SK-N-SH treated with all-trans-retinoic acid at 6 μM for 48 hours (cell line): ENCODE measurements around the gene TOR2A.

Source experiments
- ATAC-seq: fragments of 200-7000 bp; cut with Tn5 transposase; 3 replicates; pipeline ENCODE4 v1.9.1; 2020; ENCODE audit warnings: mild to moderate bottlenecking, moderate library complexity
- ARNTL ChIP-seq: fragments of 450-650 bp; formaldehyde crosslinking; IDR thresholded peaks from 2 replicates; pipeline ENCODE4 v1.5.0; 2020; ENCODE audit warnings: low read depth, mild to moderate bottlenecking, moderate library complexity, borderline replicate concordance
- CSDC2 ChIP-seq: fragments of 250-450 bp; sonication (Bioruptor Pico); IDR thresholded peaks from 2 replicates; pipeline ENCODE4 v1.5.0; 2020; ENCODE audit warnings: mild to moderate bottlenecking, moderate library complexity
- ESRRG ChIP-seq: fragments of 250-450 bp; sonication (Bioruptor Pico); IDR thresholded peaks from 2 replicates; pipeline ENCODE4 v1.6.1; 2021; ENCODE audit warnings: mild to moderate bottlenecking
- GLIS3 ChIP-seq: fragments of 250-450 bp; sonication (Bioruptor Pico); IDR thresholded peaks from 2 replicates; pipeline ENCODE4 v1.5.0; 2020; ENCODE audit warnings: mild to moderate bottlenecking, moderate library complexity
- ISL1 ChIP-seq: fragments of 250-450 bp; sonication (Bioruptor Pico); IDR thresholded peaks from 2 replicates; pipeline ENCODE4 v2.1.2; 2022; ENCODE audit warnings: mild to moderate bottlenecking, moderate library complexity
- OSR1 ChIP-seq: fragments of 250-450 bp; sonication (Bioruptor Pico); IDR thresholded peaks from 2 replicates; pipeline ENCODE4 v1.8.0; 2022; ENCODE audit warnings: moderate library complexity, mild to moderate bottlenecking, inconsistent platforms
- PPARA ChIP-seq: fragments of 250-450 bp; sonication (Bioruptor Pico); IDR thresholded peaks from 2 replicates; pipeline ENCODE4 v1.5.0; 2020; ENCODE audit warnings: mild to moderate bottlenecking, borderline replicate concordance
- RARB ChIP-seq: fragments of 250-450 bp; sonication (Bioruptor Pico); IDR thresholded peaks from 2 replicates; pipeline ENCODE4 v1.8.0; 2021; ENCODE audit warnings: mild to moderate bottlenecking, moderate library complexity
- SNAI2 ChIP-seq: fragments of 250-450 bp; sonication (Bioruptor Pico); IDR thresholded peaks from 2 replicates; pipeline ENCODE4 v1.5.0; 2020; ENCODE audit warnings: mild to moderate bottlenecking, moderate library complexity
- TCF4 ChIP-seq: fragments of 250-450 bp; sonication (Bioruptor Pico); IDR thresholded peaks from 2 replicates; pipeline ENCODE4 v1.8.0; 2021; ENCODE audit warnings: mild to moderate bottlenecking, moderate library complexity, borderline replicate concordance
- TOX ChIP-seq: fragments of 250-450 bp; sonication (Bioruptor Pico); IDR thresholded peaks from 2 replicates; pipeline ENCODE4 v1.8.0; 2021; ENCODE audit warnings: mild to moderate bottlenecking, moderate library complexity, borderline replicate concordance
- ZC3H10 ChIP-seq: fragments of 250-450 bp; sonication (Bioruptor Pico); IDR thresholded peaks from 2 replicates; pipeline ENCODE4 v1.5.1; 2021; ENCODE audit warnings: mild to moderate bottlenecking, moderate library complexity
- ZFP3 ChIP-seq: fragments of 250-450 bp; sonication (Bioruptor Pico); IDR thresholded peaks from 2 replicates; pipeline ENCODE4 v1.5.0; 2020; ENCODE audit warnings: mild to moderate bottlenecking, moderate library complexity
- ZFP30 ChIP-seq: fragments of 450-650 bp; formaldehyde crosslinking; IDR thresholded peaks from 2 replicates; pipeline ENCODE4 v1.5.0; 2022; ENCODE audit warnings: mild to moderate bottlenecking, moderate library complexity
- ZNF565 ChIP-seq: fragments of 450-650 bp; formaldehyde crosslinking; conservative IDR thresholded peaks from 2 replicates; pipeline ENCODE4 v1.5.0; 2020; ENCODE audit warnings: low read depth, mild to moderate bottlenecking, moderate library complexity
- ZNF70 ChIP-seq: fragments of 450-650 bp; formaldehyde crosslinking; IDR thresholded peaks from 2 replicates; pipeline ENCODE4 v1.5.0; 2020; ENCODE audit warnings: mild to moderate bottlenecking, moderate library complexity
- ZNF8 ChIP-seq: fragments of 450-650 bp; formaldehyde crosslinking; IDR thresholded peaks from 2 replicates; pipeline ENCODE4 v1.5.0; 2020; ENCODE audit warnings: mild to moderate bottlenecking, moderate library complexity
- TF ChIP-seq, protein P1 (sequence below): fragments of 250-450 bp; sonication (Bioruptor Pico); IDR thresholded peaks from 2 replicates; pipeline ENCODE4 v1.5.1; 2020; ENCODE audit warnings: low read depth, mild to moderate bottlenecking, moderate library complexity
- TF ChIP-seq, protein P2 (sequence below): fragments of 250-450 bp; sonication (Bioruptor Pico); IDR thresholded peaks from 2 replicates; pipeline ENCODE4 v1.5.0; 2020; ENCODE audit warnings: mild to moderate bottlenecking, moderate library complexity
- TF ChIP-seq, protein P3 (sequence below): fragments of 250-450 bp; sonication (Bioruptor Pico); IDR thresholded peaks from 2 replicates; pipeline ENCODE4 v1.8.0; 2021; ENCODE audit warnings: low read depth, mild to moderate bottlenecking, moderate library complexity, borderline replicate concordance
- TF ChIP-seq, protein P4 (sequence below): fragments of 250-450 bp; sonication (Bioruptor Pico); IDR thresholded peaks from 2 replicates; pipeline ENCODE4 v1.5.1; 2021; ENCODE audit warnings: mild to moderate bottlenecking, moderate library complexity
- TF ChIP-seq, protein P5 (sequence below): fragments of 250-450 bp; sonication (Bioruptor Pico); IDR thresholded peaks from 2 replicates; pipeline ENCODE4 v1.8.0; 2020; ENCODE audit warnings: mild to moderate bottlenecking, moderate library complexity, borderline replicate concordance

The TOR2A gene

DNA sequence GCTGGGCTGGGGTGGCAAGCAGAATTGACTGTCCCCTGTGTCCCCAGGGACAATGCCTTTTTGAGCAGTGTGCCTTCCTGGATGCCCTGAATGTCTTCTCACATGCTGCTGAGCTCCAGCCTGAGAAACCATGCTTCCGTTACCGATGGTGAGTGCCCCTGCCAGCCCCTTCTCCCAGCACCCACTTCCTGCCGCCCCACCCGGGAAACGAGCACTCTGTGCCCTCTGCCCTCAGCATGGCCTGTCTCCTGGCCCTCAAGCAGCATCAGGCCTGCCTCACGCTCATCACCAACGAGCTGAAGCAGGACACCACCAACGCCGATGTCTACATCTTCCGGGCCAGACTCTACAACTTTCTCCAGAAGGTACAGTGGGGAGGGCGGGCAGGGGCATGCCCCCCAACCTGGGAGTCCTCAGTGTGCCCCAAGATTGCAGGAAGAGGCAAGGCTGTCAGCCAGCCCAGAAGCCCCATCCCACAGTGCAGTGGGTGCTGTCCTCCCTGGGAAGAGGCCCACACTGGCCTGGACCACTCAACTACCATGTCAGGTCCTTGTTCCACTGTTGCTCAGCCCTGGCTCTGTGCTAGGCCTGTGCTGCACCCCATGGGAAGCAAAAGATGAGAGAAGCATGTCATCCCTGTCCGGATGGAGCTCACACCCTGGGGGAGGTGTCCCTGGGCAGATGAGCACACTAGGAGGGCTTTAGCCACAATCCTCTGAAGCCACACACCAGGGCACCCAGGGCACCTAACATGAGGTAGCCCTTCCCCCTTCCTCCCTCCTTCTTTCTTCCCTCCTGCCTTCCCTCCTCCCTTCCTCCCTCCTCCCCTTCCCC is 14.8 kb downstream of the TOR2A start:
- ATAC-seq, result no peak
- TF ChIP-seq PPARA (CRISPR knock-in tag) (no peak), GLIS3 (CRISPR knock-in tag) (no peak)

DNA sequence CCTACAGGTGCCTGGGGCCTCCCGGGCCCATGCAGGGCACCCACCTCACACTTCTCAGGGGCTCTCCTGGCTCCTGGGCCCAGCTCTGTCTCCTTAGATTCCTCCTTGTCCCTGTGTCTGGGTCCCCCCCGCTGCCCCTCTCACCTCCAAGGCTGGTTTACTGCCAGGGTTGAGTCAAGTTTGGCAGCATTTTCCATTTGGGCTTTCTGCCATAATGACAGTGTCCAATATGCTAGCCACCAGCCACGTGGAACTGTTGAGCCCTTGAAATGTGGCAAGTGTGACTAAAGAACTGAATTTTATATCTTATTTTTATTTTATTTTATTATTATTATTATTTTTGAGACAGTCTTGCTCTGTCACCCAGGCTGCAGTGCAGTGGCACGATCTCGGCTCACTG is 17.3 kb downstream of the TOR2A start:
- TF ChIP-seq ZNF70 (CRISPR knock-in tag) (no peak), ISL1 (CRISPR knock-in tag) (no peak), OSR1 (CRISPR knock-in tag) (no peak), PPARA (CRISPR knock-in tag) (no peak), ZFP30 (CRISPR knock-in tag) (no peak), ESRRG (CRISPR knock-in tag) (no peak), TOX (CRISPR knock-in tag) (no peak)
- TF ChIP-seq, protein P1, sequence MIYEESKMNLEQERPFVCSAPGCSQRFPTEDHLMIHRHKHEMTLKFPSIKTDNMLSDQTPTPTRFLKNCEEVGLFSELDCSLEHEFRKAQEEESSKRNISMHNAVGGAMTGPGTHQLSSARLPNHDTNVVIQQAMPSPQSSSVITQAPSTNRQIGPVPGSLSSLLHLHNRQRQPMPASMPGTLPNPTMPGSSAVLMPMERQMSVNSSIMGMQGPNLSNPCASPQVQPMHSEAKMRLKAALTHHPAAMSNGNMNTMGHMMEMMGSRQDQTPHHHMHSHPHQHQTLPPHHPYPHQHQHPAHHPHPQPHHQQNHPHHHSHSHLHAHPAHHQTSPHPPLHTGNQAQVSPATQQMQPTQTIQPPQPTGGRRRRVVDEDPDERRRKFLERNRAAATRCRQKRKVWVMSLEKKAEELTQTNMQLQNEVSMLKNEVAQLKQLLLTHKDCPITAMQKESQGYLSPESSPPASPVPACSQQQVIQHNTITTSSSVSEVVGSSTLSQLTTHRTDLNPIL, result no peak
- TF ChIP-seq, all 23 proteins: peak for 0
- no peak for ATAC-seq

DNA sequence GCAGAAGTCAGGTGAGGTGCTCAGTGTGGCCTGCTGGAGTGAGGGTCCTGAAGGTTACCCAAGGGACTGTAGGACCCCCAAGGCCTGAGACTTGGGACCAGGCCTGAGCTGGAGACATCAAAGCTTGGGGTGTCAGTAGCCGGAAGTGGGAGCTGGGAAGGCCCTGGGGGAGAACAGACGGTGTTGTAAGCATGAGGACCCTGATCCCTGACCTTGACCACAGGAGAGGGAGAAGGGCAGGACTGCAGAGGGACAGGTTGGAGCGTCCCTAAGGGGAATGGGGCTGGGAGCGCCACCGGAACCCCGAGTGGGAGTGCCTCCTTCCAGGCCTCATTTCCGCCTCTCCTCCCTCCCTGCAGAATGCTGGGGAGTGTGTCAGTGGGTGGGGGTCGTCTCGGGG is 18.7 kb downstream of the TOR2A start:
- TF ChIP-seq TOX (CRISPR knock-in tag) (no peak), ARNTL (CRISPR knock-in tag) (no peak), ZFP3 (CRISPR knock-in tag) (no peak), ZFP30 (CRISPR knock-in tag) (no peak), ESRRG (CRISPR knock-in tag) (no peak), ZNF565 (CRISPR knock-in tag) (no peak)
- no peak for ATAC-seq

DNA sequence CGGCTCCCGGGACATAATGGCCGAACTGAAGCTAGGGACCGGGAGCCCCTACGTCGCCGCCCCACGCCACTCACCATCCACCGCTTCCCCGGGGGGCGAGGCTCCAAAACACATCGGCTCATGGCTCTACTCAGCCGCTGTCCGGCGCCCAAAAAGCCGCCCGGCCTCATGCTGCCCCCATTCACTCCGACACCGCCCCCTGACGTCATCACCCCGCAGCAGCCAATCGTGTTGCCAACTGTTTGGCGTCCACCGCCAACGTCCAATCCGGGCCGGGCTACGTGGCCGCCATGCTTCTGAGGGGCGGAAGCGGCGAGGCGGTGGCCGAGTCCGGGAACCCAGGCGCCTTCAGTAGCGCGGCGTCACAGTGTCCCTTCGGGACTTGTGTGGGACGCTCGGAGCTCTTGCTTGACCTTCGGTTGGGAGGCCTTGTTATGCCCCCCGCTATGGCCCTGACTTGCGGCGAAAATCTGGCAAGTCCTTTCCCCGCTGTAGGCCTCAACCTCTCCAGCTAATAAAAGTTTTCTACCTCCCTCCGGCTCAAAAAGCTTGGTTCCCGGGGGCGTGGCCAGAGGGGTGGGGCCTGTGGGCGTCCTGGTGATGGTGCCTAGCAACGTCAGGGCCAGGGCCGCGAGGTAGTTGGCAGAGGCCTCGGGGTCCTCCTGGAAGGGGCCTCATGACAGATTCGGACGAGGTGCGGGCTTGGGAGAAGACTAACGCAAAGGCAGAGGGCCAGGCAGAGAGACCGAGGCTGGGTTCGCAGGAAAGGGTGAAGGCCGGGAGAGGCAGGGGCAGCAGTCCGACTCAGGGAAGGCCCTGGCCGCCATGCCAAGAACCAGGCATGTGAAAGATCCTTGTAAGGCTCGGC is 19.4 kb downstream of the TOR2A start, which contains the start of the genes PTRH1 and TTC16:
Gene PTRH1, minus strand, starts transcription at position 194 of the 868 bp plus-strand sequence. Its CDS starts 24 bp downstream, at position 170.
Gene TTC16, plus strand, starts transcription at position 610 of the 868 bp plus-strand sequence. Its CDS starts 67 bp downstream, at position 677.
- ATAC-seq, result peak; percentile 96
- TF ChIP-seq PPARA (CRISPR knock-in tag) (no peak), ISL1 (CRISPR knock-in tag) (no peak), GLIS3 (CRISPR knock-in tag) (no peak), ZNF565 (CRISPR knock-in tag) (no peak), TCF4 (CRISPR knock-in tag) (no peak), ZC3H10 (no peak), TOX (CRISPR knock-in tag) (no peak), ESRRG (CRISPR knock-in tag) (no peak), ZFP3 (CRISPR knock-in tag) (no peak), ZNF8 (CRISPR knock-in tag) (no peak), RARB (no peak), CSDC2 (CRISPR knock-in tag) (no peak), SNAI2 (CRISPR knock-in tag) (no peak), ZNF70 (CRISPR knock-in tag) (no peak)
- TF ChIP-seq, protein P2, sequence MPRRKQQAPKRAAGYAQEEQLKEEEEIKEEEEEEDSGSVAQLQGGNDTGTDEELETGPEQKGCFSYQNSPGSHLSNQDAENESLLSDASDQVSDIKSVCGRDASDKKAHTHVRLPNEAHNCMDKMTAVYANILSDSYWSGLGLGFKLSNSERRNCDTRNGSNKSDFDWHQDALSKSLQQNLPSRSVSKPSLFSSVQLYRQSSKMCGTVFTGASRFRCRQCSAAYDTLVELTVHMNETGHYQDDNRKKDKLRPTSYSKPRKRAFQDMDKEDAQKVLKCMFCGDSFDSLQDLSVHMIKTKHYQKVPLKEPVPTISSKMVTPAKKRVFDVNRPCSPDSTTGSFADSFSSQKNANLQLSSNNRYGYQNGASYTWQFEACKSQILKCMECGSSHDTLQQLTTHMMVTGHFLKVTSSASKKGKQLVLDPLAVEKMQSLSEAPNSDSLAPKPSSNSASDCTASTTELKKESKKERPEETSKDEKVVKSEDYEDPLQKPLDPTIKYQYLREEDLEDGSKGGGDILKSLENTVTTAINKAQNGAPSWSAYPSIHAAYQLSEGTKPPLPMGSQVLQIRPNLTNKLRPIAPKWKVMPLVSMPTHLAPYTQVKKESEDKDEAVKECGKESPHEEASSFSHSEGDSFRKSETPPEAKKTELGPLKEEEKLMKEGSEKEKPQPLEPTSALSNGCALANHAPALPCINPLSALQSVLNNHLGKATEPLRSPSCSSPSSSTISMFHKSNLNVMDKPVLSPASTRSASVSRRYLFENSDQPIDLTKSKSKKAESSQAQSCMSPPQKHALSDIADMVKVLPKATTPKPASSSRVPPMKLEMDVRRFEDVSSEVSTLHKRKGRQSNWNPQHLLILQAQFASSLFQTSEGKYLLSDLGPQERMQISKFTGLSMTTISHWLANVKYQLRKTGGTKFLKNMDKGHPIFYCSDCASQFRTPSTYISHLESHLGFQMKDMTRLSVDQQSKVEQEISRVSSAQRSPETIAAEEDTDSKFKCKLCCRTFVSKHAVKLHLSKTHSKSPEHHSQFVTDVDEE, result no peak
- TF ChIP-seq, protein P1, result no peak
- TF ChIP-seq, protein P3, sequence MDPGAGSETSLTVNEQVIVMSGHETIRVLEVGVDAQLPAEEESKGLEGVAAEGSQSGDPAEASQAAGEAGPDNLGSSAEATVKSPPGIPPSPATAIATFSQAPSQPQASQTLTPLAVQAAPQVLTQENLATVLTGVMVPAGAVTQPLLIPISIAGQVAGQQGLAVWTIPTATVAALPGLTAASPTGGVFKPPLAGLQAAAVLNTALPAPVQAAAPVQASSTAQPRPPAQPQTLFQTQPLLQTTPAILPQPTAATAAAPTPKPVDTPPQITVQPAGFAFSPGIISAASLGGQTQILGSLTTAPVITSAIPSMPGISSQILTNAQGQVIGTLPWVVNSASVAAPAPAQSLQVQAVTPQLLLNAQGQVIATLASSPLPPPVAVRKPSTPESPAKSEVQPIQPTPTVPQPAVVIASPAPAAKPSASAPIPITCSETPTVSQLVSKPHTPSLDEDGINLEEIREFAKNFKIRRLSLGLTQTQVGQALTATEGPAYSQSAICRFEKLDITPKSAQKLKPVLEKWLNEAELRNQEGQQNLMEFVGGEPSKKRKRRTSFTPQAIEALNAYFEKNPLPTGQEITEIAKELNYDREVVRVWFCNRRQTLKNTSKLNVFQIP, result no peak
- TF ChIP-seq, protein P4, sequence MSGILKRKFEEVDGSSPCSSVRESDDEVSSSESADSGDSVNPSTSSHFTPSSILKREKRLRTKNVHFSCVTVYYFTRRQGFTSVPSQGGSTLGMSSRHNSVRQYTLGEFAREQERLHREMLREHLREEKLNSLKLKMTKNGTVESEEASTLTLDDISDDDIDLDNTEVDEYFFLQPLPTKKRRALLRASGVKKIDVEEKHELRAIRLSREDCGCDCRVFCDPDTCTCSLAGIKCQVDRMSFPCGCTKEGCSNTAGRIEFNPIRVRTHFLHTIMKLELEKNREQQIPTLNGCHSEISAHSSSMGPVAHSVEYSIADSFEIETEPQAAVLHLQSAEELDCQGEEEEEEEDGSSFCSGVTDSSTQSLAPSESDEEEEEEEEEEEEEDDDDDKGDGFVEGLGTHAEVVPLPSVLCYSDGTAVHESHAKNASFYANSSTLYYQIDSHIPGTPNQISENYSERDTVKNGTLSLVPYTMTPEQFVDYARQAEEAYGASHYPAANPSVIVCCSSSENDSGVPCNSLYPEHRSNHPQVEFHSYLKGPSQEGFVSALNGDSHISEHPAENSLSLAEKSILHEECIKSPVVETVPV (CRISPR knock-in tag), result no peak
- TF ChIP-seq, protein P5, sequence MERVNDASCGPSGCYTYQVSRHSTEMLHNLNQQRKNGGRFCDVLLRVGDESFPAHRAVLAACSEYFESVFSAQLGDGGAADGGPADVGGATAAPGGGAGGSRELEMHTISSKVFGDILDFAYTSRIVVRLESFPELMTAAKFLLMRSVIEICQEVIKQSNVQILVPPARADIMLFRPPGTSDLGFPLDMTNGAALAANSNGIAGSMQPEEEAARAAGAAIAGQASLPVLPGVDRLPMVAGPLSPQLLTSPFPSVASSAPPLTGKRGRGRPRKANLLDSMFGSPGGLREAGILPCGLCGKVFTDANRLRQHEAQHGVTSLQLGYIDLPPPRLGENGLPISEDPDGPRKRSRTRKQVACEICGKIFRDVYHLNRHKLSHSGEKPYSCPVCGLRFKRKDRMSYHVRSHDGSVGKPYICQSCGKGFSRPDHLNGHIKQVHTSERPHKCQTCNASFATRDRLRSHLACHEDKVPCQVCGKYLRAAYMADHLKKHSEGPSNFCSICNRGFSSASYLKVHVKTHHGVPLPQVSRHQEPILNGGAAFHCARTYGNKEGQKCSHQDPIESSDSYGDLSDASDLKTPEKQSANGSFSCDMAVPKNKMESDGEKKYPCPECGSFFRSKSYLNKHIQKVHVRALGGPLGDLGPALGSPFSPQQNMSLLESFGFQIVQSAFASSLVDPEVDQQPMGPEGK (CRISPR knock-in tag), result no peak
- TF ChIP-seq, all 23 proteins: peak for 0
